K562 (cell line): ENCODE data around the gene TACC3. TPM values are rescaled to one million over a fixed set of nuclear protein-coding genes. Genes with fewer than 3 reads are reported as not detected.

ENCODE experiments used
- CBX2 ChIP-seq: fragments of 200-600 bp; sonication (generic); IDR thresholded peaks from one replicate; pipeline ENCODE4 v1.6.1; 2012; ENCODE audit warnings: mild to moderate bottlenecking, low read length, inconsistent platforms; ENCODE audit not compliant: insufficient read depth, poor library complexity, severe bottlenecking
- DIDO1 ChIP-seq: fragments of 450-650 bp; IDR thresholded peaks from 2 replicates; pipeline ENCODE4 v1.6.1; 2016; ENCODE audit warnings: low read depth, missing biosample characterization, missing genetic modification characterization
- DNMT1 ChIP-seq: fragments of 450-650 bp; IDR thresholded peaks from 2 replicates; pipeline ENCODE4 v1.6.1; 2016; ENCODE audit warnings: antibody characterized with exemption, mild to moderate bottlenecking
- FOXK1 ChIP-seq: sonication (generic); formaldehyde crosslinking; IDR thresholded peaks from 2 replicates; pipeline ENCODE4 v1.8.0; 2022; ENCODE audit warnings: missing genetic modification reagents, mild to moderate bottlenecking, borderline replicate concordance
- HNRNPH1 ChIP-seq: fragments of 200-400 bp; formaldehyde crosslinking; optimal IDR thresholded peaks from 2 replicates; pipeline ENCODE3; 2017; ENCODE audit warnings: low read depth, mild to moderate bottlenecking, low read length, moderate library complexity
- MBD1 ChIP-seq: fragments of 250-450 bp; sonication (Bioruptor Pico); IDR thresholded peaks from 2 replicates; pipeline ENCODE4 v1.8.0; 2022; ENCODE audit warnings: inconsistent platforms
- MTA1 ChIP-seq: fragments of 450-650 bp; IDR thresholded peaks from 2 replicates; pipeline ENCODE4 v1.6.1; 2017; ENCODE audit warnings: borderline replicate concordance
- NCOA1 ChIP-seq: fragments of 450-650 bp; IDR thresholded peaks from 2 replicates; pipeline ENCODE4 v1.6.1; 2016; ENCODE audit warnings: low read depth
- NR2C2 ChIP-seq, 2 experiments: fragments of 200-800 bp in 1 of 2; sonication (Bioruptor generic) in 1 of 2; sonication (generic) in 1 of 2; formaldehyde crosslinking in 1 of 2; IDR thresholded peaks; 2 replicates each; pipeline versions ENCODE4 v1.6.1 to v1.8.0; 2016 to 2022; ENCODE audit warnings: mild to moderate bottlenecking in 1 of 2, missing compliant biosample characterization in 1 of 2, missing genetic modification characterization in 1 of 2, missing genetic modification reagents in 1 of 2
- PHB2 ChIP-seq: fragments of 450-650 bp; IDR thresholded peaks from 2 replicates; pipeline ENCODE4 v1.6.1; 2017; ENCODE audit warnings: low read depth
- POLR2G ChIP-seq: fragments of 200-400 bp; formaldehyde crosslinking; IDR thresholded peaks from 2 replicates; pipeline ENCODE4 v1.6.1; 2017; ENCODE audit warnings: low read depth, mild to moderate bottlenecking, antibody characterized with exemption, low read length, moderate library complexity
- RBBP5 ChIP-seq: fragments of 200-600 bp; sonication (generic); IDR thresholded peaks from 2 replicates; pipeline ENCODE4 v1.6.1; 2012; ENCODE audit warnings: borderline replicate concordance, mild to moderate bottlenecking, low read length, control low read depth, inconsistent platforms; ENCODE audit not compliant: insufficient read depth, poor library complexity, severe bottlenecking
- RBFOX2 ChIP-seq: fragments of 200-400 bp; formaldehyde crosslinking; IDR thresholded peaks from 2 replicates; pipeline ENCODE4 v1.6.1; 2017; ENCODE audit warnings: low read depth, mild to moderate bottlenecking, low read length, moderate library complexity
- SETDB1 ChIP-seq: IDR thresholded peaks from one replicate; pipeline ENCODE4 v1.6.1; 2012; ENCODE audit warnings: low read length, control low read depth, inconsistent platforms
- SIN3A ChIP-seq, 2 experiments: fragments of 150-350 bp in 1 of 2; IDR thresholded peaks; 2 replicates each; pipeline ENCODE4 v1.6.1; 2011 to 2016; ENCODE audit warnings: borderline replicate concordance in 2 of 2, low read depth in 2 of 2, low read length in 2 of 2, mild to moderate bottlenecking in 2 of 2, moderate library complexity in 2 of 2; ENCODE audit not compliant: control insufficient read depth in 1 of 2
- SIN3B ChIP-seq: fragments of 450-650 bp; IDR thresholded peaks from 2 replicates; pipeline ENCODE4 v1.6.1; 2017; ENCODE audit warnings: low read depth, mild to moderate bottlenecking, moderate library complexity
- UBTF ChIP-seq, 2 experiments: IDR thresholded peaks; 2 replicates each; pipeline ENCODE4 v1.6.1; 2012; ENCODE audit warnings: improper control_type of control experiment in 2 of 2, low read depth in 2 of 2, low read length in 2 of 2, borderline replicate concordance in 1 of 2
- ZNF143 ChIP-seq: sonication (generic); formaldehyde crosslinking; IDR thresholded peaks from 2 replicates; pipeline ENCODE4 v1.9.0; 2022; ENCODE audit warnings: mild to moderate bottlenecking, missing genetic modification reagents
- ZNF212 ChIP-seq: fragments of 450-650 bp; formaldehyde crosslinking; IDR thresholded peaks from 2 replicates; pipeline ENCODE4 v1.4.0; 2020; ENCODE audit warnings: mild to moderate bottlenecking
- ZNF512 ChIP-seq: IDR thresholded peaks from 2 replicates; pipeline ENCODE4 v1.6.1; 2016; ENCODE audit warnings: missing genetic modification characterization, missing compliant biosample characterization
- ZZZ3 ChIP-seq: fragments of 450-650 bp; IDR thresholded peaks from 2 replicates; pipeline ENCODE4 v1.6.1; 2016; ENCODE audit warnings: antibody characterized with exemption, mild to moderate bottlenecking, moderate library complexity
- polyA plus RNA-seq, 8 experiments: library from polyadenylated mRNA; depleted of rRNA in 4 of 8; stranded (reverse) in 5 of 8; unstranded in 3 of 8; fragments of >200 nt; fragmentation: Nextera tagmentation in 2 of 8; fragmentation: Illumina TruSeq in 1 of 8; extraction: Ambion mirVana in 2 of 8; extraction: Trizol in 1 of 8; gene quantifications; 2 replicates each; pipeline versions ENCODE4 v1.2.1 to v1.2.3, GENCODE V29; 2011 to 2014; ENCODE audit warnings: inconsistent platforms in 1 of 8, missing spikeins in 1 of 8
- total RNA-seq, 7 experiments: library from RNA; depleted of rRNA in 6 of 7; stranded (reverse); fragments of >200 nt in 6 of 7; fragmentation: Illumina TruSeq in 2 of 7; extraction: Trizol in 2 of 7; gene quantifications; 2 replicates each; pipeline versions ENCODE4 v1.2.1 to v1.2.3, GENCODE V29; 2011 to 2021; ENCODE audit warnings: low replicate concordance in 1 of 7

TACC3 gene
- total and polyA plus RNA-seq, 9 of the 15 experiments (the other 6 are each of a cell fraction or from before 2014, with no cell fraction given), result 1.9 to 122 (median 55.6) TPM

GRCh38 chr4:1713003-1713851, 8.1 kb upstream of the TACC3 start (continued):
- TF ChIP-seq MBD1, result no peak
- peak in 1 of 2 experiments; percentile 62; a peak in 3 of 4 replicates for TF ChIP-seq SIN3A (IDR thresholded peaks at IDR 0.05; ENCODE audit: borderline replicate concordance in 2 of 2, control insufficient read depth in 1 of 2, low read depth in 2 of 2, low read length in 2 of 2)
- no peak for TF ChIP-seq DNMT1
- TF ChIP-seq UBTF (IDR thresholded peaks at IDR 0.05; ENCODE audit: borderline replicate concordance in 1 of 2, low read depth in 2 of 2, low read length in 2 of 2), result no peak
- peak; percentile 5 for TF ChIP-seq SETDB1
- TF ChIP-seq ZZZ3, result peak; percentile 80; the same call in 1 of the 2 replicates
- no peak for TF ChIP-seq NR2C2 (CRISPR knock-in tag; IDR thresholded peaks at IDR 0.05)
- TF ChIP-seq NR2C2 (tag; IDR thresholded peaks at IDR 0.05), result peak; percentile 14; the same call in 1 of the 2 replicates
- no peak for TF ChIP-seq HNRNPH1
- TF ChIP-seq CBX2, result no peak
- 0 out of 2 replicates have a peak, but pooled peaks have one; percentile 12 for TF ChIP-seq DIDO1 (tag)
- TF ChIP-seq NCOA1, result 0 out of 2 replicates have a peak, but pooled peaks have one; percentile 14
- TF ChIP-seq FOXK1 (CRISPR knock-in tag), result peak; percentile 14; the same call in 1 of the 2 replicates
- peak; percentile 60; the same call in 1 of the 2 replicates for TF ChIP-seq SIN3B
- TF ChIP-seq MTA1, result peak; percentile 94
- TF ChIP-seq RBFOX2, result peak; percentile 11; the same call in 1 of the 2 replicates
- TF ChIP-seq ZNF143 (CRISPR knock-in tag), result no peak
- TF ChIP-seq ZNF512 (tag), result no peak
- TF ChIP-seq POLR2G, result peak; percentile 31; the same call in 1 of the 2 replicates
- no peak for TF ChIP-seq ZNF212
- peak; percentile 98 for TF ChIP-seq RBBP5
- TF ChIP-seq PHB2, result no peak
